ENCODE data around the gene PALD1. TPM values are rescaled to one million over a fixed set of nuclear protein-coding genes. Genes with fewer than 3 reads are reported as not detected.
A peak's percentile ranks its signal among the peaks of the same experiment; 100 is the strongest.

PALD1 gene
- total RNA-seq, 3 donors from 2014 or later: 1.9 to 7.5 (median 5.9) TPM

DNA sequence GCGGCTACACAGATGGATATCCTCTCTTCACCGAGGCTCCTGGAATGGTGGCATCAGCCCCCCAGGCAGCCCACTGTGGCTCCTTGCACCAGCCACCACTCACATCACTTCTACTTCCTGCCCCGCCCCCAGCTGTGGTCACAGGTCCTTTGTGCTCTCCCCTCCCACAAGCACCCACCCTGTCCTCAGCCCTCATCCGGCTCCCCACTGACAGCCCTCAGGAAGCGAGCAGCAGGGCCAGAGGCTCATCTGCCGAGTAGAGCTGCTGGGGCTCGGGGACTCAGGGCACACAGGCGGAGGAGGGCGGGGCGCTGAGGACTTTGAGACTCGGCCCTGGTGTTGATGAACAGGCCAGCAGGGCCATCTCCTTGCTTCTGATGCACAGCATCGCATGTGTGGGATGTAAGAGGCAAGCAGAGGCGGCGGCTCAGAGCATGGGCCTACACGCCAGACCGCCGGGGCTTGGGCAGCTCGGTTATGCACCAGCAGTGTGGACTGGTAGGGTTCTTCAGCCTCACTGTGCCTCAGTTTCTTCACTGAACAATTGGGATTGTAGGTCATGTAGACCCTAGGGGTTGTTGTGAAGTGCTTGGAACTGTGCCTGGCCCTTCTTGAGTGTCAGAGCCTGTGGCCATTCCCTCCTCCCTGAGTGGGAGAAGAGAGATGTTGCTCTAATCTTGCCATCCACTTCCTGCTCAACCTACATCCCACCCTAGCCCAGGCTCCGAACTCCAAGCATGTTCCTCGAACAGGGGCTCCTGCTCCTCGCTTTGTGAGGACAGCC lies 124.3 kb downstream of the PALD1 start, which contains the start of gene PRF1:
TSS of gene PRF1 (minus strand) at position 77 of the 784 bp plus-strand sequence. CDS start 1,839 bp downstream, outside the sequence.
- Histone ChIP-seq H3K4me1 (no peaks in the 10 kb centered on the region), H3K27me3 (no peaks in the 10 kb centered on the region), H3K27ac (no peak within 1 kb of the TSS), H3K9me3 (no peaks in the 10 kb centered on the region), H3K36me3 (no peaks in the 10 kb centered on the region), H3K4me3 (peak within 1 kb of the TSS in 1 of 3 donors; percentile 21)
- intact Hi-C loops (cut with DNase I; ENCODE audit: low total_unique reads): no loop called here
- TF ChIP-seq, protein P1, sequence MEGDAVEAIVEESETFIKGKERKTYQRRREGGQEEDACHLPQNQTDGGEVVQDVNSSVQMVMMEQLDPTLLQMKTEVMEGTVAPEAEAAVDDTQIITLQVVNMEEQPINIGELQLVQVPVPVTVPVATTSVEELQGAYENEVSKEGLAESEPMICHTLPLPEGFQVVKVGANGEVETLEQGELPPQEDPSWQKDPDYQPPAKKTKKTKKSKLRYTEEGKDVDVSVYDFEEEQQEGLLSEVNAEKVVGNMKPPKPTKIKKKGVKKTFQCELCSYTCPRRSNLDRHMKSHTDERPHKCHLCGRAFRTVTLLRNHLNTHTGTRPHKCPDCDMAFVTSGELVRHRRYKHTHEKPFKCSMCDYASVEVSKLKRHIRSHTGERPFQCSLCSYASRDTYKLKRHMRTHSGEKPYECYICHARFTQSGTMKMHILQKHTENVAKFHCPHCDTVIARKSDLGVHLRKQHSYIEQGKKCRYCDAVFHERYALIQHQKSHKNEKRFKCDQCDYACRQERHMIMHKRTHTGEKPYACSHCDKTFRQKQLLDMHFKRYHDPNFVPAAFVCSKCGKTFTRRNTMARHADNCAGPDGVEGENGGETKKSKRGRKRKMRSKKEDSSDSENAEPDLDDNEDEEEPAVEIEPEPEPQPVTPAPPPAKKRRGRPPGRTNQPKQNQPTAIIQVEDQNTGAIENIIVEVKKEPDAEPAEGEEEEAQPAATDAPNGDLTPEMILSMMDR (IDR thresholded peaks at IDR 0.05): no peak
- no peak for TF ChIP-seq POLR2A (IDR thresholded peaks at IDR 0.05)
- TF ChIP-seq POLR2AphosphoS5 (IDR thresholded peaks at IDR 0.05): no peak
- DNase-seq (ENCODE audit: low spot score in 2 of 2): peak in 1 of 2 donors; percentile 26

DNA sequence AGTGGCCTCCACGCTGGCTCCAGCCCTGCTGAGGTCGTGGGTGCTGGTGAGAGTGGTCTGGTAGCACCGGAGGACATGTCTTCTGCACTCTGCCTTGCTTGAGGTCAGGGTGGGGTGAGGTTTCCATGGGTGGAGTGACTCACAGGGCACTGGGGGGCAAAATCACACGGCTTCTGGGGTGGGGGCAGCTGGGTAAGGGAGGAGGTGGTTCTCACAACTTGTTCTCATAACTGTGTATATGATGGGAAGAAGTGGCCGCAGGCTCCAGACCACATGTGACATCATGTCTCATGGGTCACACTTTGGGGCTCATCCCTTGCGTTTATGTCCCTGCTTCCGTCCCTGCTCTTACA lies 124.9 kb downstream of the PALD1 start:
- H3K4me1 ChIP-seq: no peaks in the 10 kb centered on the region
- no peak for DNase-seq (ENCODE audit: low spot score in 2 of 2)
- intact Hi-C loops (cut with DNase I; ENCODE audit: low total_unique reads): no loop called here
- TF ChIP-seq POLR2A (IDR thresholded peaks at IDR 0.05): no peak
- TF ChIP-seq, protein P1 (IDR thresholded peaks at IDR 0.05): no peak
- TF ChIP-seq POLR2AphosphoS5 (IDR thresholded peaks at IDR 0.05): no peak
- H3K27me3 ChIP-seq: no peaks in the 10 kb centered on the region
- H3K27ac ChIP-seq: no peak overlapping the region
- no peaks in the 10 kb centered on the region for H3K9me3 ChIP-seq
- no peak overlapping the region for H3K4me3 ChIP-seq
- H3K36me3 ChIP-seq: no peaks in the 10 kb centered on the region

DNA sequence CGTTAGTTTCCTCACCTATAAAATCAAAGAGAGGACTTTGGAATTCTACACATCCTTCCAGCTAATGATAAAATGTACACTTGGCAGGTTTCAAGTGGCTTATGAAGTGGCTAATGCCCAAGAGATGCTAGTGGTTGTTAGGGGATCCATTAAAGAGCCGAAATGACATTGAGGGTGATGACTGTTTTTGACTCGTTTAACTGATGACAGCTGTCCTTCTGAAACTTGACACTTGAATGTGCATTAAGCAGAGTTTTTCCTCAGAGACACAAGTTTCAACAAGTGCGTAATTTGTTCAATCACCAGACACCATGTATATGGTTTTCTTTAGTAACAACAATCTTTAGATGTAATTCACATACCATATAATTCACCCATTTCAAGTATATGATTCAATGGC lies 125.5 kb downstream of the PALD1 start:
- Histone ChIP-seq H3K27ac (no peak overlapping the region), H3K27me3 (no peaks in the 10 kb centered on the region), H3K4me1 (no peaks in the 10 kb centered on the region), H3K9me3 (no peaks in the 10 kb centered on the region), H3K4me3 (no peak overlapping the region), H3K36me3 (no peaks in the 10 kb centered on the region)
- intact Hi-C loops (cut with DNase I; ENCODE audit: low total_unique reads): no loop called here
- no peak for DNase-seq (ENCODE audit: low spot score in 2 of 2)
- TF ChIP-seq, protein P1 (IDR thresholded peaks at IDR 0.05): no peak
- TF ChIP-seq POLR2A (IDR thresholded peaks at IDR 0.05): no peak
- TF ChIP-seq POLR2AphosphoS5 (IDR thresholded peaks at IDR 0.05): no peak

DNA sequence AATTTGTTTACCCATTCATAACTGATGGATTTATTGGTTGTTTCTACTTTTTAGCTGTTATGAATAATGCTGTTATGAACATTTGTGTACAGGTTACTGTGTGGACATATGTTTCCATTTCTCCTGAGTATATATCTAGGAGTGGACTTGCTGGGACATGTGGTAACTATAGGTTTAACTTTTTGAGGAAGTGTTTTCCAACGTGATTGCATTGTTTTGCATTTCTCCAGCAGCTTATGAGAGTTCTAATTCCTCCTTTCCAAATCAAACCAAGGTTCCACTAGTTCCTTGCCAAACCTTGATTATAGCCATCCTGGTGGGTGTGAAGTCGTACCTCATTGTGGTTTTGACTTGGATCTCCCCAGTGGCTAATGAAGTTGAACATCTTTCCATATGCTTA lies 126.6 kb downstream of the PALD1 start:
- intact Hi-C loops (cut with DNase I; ENCODE audit: low total_unique reads): no loop called here
- TF ChIP-seq, protein P1 (IDR thresholded peaks at IDR 0.05): no peak
- TF ChIP-seq POLR2AphosphoS5 (IDR thresholded peaks at IDR 0.05) (no peak), POLR2A (IDR thresholded peaks at IDR 0.05) (no peak)

DNA sequence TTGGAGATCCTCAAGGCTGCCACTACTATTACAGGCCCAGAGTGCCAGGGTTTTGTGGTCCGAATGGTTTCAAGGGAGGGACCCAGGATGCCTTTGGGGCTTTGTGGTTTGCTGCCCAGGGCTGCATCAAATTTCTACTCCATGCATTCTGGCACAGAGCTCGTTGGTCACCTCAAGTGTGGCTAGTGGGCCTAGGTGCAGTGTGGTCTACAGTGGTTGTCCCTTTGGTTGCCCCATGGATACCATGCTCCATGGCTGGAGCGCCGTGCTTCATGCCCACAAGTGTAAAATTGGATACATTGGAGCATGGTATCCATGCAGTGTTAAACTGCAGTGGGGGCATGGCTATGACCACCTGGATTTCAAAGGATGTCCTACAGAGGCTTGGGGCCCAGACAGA lies 129.4 kb downstream of the PALD1 start:
- no peak for DNase-seq (ENCODE audit: low spot score in 2 of 2)
- Histone ChIP-seq H3K4me3 (no peak overlapping the region), H3K36me3 (no peaks in the 10 kb centered on the region), H3K27me3 (no peaks in the 10 kb centered on the region), H3K4me1 (no peaks in the 10 kb centered on the region), H3K9me3 (no peaks in the 10 kb centered on the region), H3K27ac (no peak overlapping the region)
- no peak for TF ChIP-seq POLR2AphosphoS5 (IDR thresholded peaks at IDR 0.05)
- TF ChIP-seq, protein P1 (IDR thresholded peaks at IDR 0.05): no peak
- no peak for TF ChIP-seq POLR2A (IDR thresholded peaks at IDR 0.05)
- intact Hi-C loops (cut with DNase I; ENCODE audit: low total_unique reads): no loop called here

More for the DNA sequence above, 126.6 kb downstream of the PALD1 start:
- H3K27me3 ChIP-seq: no peaks in the 10 kb centered on the region
- no peaks in the 10 kb centered on the region for H3K4me1 ChIP-seq
- H3K27ac ChIP-seq: no peak overlapping the region
- H3K4me3 ChIP-seq: no peak overlapping the region
- H3K36me3 ChIP-seq: no peaks in the 10 kb centered on the region
- no peak for DNase-seq (ENCODE audit: low spot score in 2 of 2)
- H3K9me3 ChIP-seq: no peaks in the 10 kb centered on the region

Data from breast epithelium (tissue), 4 donors.